ENCODE measurements around the gene GID8.

GRCh38 chr20:62890444-62890843 is 47.5 kb upstream of the GID8 start:
- TF ChIP-seq CTCF (IDR thresholded peaks at IDR 0.05) (no peak), POLR2A (IDR thresholded peaks at IDR 0.05) (no peak)
